ENCODE results near the gene ZNF736.
"Not testable (repeated sequence)": the region's sequence is repeated elsewhere in the genome, so short reads cannot be mapped to it uniquely, and the experiment has no call there.

DNA sequence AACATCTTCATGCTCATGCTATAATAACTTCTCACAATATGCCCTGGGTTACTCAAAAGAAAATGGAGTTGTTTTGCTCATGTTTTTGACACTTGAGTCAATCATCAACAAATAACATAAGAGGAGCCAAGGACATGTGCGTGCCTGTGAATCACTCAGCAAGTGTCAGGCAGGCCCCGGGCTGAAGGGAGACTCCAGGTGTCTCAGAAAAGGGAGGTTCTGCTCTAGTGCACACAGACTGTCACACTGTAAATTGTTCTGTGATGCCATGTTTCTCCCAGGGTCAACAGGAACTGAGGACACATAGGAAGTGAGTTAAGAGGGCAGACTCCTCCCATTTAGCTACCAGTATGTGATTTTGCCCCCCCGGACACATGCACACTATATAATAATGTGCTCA, 10.4 kb downstream of the ZNF736 start:
- TF ChIP-seq, protein P1, sequence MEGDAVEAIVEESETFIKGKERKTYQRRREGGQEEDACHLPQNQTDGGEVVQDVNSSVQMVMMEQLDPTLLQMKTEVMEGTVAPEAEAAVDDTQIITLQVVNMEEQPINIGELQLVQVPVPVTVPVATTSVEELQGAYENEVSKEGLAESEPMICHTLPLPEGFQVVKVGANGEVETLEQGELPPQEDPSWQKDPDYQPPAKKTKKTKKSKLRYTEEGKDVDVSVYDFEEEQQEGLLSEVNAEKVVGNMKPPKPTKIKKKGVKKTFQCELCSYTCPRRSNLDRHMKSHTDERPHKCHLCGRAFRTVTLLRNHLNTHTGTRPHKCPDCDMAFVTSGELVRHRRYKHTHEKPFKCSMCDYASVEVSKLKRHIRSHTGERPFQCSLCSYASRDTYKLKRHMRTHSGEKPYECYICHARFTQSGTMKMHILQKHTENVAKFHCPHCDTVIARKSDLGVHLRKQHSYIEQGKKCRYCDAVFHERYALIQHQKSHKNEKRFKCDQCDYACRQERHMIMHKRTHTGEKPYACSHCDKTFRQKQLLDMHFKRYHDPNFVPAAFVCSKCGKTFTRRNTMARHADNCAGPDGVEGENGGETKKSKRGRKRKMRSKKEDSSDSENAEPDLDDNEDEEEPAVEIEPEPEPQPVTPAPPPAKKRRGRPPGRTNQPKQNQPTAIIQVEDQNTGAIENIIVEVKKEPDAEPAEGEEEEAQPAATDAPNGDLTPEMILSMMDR (IDR thresholded peaks at IDR 0.05): not testable (repeated sequence)
- not testable (repeated sequence) for TF ChIP-seq POLR2A, POLR2AphosphoS5 (IDR thresholded peaks at IDR 0.05)
